NCI-H82 (cell line): ENCODE measurements around the gene CNNM2.
"Not testable (repeated sequence)": the region's sequence is repeated elsewhere in the genome, so short reads cannot be mapped to it uniquely, and the experiment has no call there.

Source experiments
- DNase-seq: peaks from one replicate; lab custom pipeline; 2025; lab: John Stamatoyannopoulos, UW

CNNM2 gene

GRCh38 chr10:102926842-102927241 lies 8.7 kb downstream of the CNNM2 start:
- no peak for DNase-seq

DNA sequence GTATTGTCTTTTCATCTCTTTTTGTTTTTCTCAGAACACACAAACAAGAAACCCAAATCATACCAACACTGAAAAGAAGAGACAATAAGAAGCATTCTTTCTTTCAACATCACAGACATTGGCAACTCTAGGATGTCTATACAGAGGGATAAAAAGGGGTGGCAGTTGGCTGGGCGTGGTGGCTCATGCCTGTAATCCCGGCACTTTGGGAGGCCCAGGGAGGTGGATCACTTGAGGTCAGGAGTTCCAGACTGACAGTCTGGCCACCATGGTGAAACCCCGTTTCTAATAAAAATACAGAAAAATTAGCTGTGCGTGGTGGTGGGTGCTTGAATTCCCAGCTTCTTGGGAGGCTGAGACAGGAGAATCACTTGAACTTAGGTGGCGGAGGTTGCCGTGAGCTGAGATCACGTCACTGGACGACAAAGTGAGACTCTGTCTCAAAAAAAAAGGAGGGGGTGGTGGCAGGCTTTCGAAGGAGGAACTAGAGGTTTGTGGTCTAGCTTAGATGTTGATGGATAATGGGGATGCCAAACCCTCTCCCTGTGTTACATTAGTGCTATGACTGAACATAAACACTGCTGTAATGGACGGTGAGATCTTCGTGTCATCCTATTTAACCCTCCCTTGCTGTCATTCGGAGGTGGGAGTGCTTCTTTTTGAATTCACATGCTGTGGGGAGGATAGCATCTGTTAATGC lies 9.4 kb downstream of the CNNM2 start:
- no peak for DNase-seq

- DNase-seq: not testable (repeated sequence)
These were observed 10.3 kb downstream of the CNNM2 start for GRCh38 chr10:102928442-102928841.

DNA sequence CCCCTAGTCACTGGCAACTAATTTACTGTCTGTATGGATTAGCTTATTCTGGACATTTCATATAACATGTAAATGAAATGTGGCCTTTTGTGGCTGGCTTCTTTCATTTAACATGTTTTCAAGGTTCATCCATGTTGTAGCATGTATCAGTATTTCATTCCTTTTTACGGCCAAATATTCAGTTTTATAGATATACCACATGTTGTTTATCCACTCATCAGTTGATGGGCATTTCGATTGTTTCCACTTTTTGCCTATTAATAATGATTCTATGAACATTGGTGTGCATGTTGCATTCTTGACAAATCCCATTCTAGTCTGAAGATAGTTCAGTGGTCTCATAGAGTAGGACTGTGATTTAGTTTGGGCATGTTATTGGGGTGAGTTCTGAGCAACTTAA lies 12.6 kb downstream of the CNNM2 start:
- no peak for DNase-seq

DNA sequence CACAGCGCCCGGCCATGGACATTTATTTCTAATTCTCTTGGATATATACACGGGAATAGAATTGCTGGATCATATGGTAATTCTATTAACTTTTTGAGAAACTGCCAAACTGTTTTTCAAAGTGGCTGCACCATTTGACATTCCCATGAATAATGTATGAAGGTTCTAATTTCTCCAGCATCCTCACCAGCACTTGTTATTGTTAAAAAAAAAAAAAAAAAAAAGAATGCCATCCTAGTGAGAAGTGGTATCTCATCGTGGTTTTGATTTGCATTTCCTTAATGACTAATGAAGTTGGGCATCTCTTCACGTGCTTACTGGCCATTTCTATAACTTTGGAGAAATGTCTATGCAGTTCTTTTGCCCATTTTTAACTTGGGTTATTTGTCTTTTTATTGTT lies 13.5 kb downstream of the CNNM2 start:
- DNase-seq: no peak

GRCh38 chr10:102935505-102935904 lies 17.4 kb downstream of the CNNM2 start:
- DNase-seq: no peak

- no peak for DNase-seq
These were observed 18.0 kb downstream of the CNNM2 start for GRCh38 chr10:102935939-102936605.

DNA sequence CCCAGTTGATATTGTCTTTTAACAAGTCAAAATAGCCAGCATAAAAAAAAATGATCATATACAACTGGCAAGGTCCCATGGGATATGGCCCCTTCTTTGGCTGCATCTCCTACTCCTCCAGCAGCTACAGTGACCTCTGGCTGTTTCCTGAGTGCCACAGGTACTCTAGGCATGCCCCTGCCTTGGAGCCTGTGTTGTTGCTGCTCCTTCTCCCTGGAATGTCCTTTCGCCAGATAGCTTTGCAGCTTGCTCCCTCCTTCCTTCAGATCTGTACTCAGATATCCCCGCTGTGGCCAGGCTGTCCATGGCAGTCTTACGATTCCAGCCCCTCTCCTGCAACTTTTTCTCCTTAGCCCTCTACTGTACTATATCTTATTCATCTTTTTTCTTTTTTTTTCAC lies 23.3 kb downstream of the CNNM2 start:
- DNase-seq: no peak

- no peak for DNase-seq
These were observed 27.4 kb downstream of the CNNM2 start for GRCh38 chr10:102945449-102945848.

GRCh38 chr10:102945962-102946361 lies 27.9 kb downstream of the CNNM2 start:
- DNase-seq: no peak

DNA sequence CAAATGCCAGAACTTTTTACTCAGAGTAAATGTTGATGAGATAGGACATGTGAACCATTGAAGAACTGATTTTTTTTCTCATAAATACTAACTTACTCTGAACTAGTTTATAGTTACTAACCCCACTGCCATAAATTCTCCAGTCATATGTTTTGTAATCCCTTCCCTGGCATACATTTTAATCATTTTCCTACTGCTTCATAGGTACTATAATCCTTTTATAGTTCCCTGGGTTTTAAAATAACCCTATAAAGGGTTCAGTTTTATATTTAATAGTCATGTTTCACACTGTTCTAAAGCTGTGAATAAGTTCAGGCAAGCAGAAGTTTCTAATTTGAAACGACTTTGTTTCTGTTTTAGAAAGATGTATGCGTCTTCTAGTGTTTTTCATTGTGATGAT lies 28.9 kb downstream of the CNNM2 start:
- no peak for DNase-seq

GRCh38 chr10:102948176-102948575 lies 30.1 kb downstream of the CNNM2 start:
- no peak for DNase-seq

DNA sequence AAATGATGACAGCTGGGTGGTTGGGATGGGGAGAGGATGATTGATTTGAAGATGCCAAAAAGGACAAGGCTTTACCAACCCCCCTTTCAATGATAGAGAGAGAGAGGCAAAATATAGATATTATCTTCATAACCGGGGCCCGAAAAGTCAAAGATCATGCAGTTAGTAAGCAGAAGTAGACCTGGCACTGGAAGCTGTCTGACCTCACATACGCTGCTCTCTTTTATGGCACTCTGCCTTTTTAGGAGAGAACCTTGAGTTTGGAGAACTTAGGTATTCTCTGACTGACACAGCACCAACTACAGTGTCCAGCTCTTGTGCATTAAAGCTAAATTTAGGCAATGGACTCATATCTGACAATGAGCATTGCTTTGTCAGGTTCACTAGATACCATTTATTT lies 30.7 kb downstream of the CNNM2 start:
- DNase-seq: no peak

GRCh38 chr10:102949916-102950315 lies 31.8 kb downstream of the CNNM2 start:
- no peak for DNase-seq

DNA sequence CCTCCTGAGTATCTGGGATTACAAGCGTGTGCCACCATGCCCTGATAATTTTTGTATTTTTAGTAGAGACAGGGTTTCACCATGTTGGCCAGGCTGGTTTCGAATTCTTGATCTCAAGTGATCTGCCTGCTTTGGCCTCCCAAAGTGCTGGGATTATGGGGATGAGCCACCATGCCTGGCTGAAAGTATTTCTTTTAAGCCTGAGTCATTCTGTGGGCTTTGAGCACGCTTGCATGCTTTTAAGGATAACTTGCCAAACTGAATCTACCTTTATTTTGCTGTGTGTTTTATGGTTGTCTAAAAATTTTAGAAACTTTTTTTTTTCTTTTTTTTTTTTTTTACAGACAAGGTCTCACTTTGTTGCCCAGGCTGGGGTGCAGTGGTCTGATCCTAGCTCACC lies 33.2 kb downstream of the CNNM2 start:
- DNase-seq: no peak

DNA sequence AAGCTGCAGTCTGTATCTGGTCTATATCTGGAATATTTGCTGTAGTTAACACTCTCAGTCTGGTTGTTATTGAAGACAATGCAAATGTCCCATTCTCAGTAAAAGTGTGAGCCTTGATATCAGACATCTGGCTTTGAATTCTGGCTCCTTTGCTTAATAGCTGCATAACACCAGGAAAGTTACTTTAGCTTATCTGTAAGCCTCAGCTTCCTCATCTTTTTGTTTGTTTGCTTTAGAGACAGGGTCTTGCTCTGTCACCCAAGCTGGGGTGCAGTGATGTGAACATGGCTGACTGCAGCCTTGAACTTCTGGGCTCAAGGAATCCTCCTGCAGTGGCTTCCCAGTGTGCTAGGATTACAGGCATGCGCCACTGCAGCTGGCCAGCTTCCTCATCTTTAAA lies 41.3 kb downstream of the CNNM2 start:
- DNase-seq: no peak

DNA sequence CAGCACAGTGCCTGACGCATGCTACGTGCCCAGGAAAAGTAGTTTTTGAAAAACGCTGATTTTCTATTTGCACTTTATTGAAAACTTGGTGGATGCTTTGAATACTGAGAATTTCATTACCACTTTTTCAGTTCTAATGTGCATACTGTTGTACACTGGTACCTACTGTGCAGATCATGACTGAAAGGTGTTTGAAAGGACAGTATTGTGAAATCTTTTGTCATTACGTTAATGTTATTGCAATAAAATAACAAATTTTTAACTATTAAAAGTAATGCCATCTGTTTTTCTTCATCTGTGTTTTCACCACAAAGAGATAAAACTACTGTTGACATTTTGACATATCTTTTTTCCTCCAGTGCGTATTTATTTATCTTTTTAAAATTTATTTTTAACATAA lies 42.1 kb downstream of the CNNM2 start:
- no peak for DNase-seq

DNA sequence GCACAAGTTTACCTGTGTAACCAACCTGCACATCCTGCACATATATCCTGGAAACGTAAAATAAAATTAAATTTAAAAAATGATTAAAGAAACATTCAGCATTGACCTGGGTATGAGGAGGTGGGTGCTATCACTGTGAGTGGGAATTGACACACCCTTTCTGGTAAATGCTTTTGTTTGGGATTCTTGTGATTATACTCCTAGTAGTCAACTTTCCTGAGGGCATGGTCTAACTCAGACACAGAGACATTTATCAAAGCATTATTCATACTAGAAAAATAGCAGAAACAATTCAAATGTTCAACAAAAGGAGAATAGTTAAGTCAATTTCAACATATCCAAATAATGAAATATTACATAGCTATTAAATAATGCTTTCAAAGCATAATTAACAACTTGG lies 44.2 kb downstream of the CNNM2 start:
- DNase-seq: no peak

DNA sequence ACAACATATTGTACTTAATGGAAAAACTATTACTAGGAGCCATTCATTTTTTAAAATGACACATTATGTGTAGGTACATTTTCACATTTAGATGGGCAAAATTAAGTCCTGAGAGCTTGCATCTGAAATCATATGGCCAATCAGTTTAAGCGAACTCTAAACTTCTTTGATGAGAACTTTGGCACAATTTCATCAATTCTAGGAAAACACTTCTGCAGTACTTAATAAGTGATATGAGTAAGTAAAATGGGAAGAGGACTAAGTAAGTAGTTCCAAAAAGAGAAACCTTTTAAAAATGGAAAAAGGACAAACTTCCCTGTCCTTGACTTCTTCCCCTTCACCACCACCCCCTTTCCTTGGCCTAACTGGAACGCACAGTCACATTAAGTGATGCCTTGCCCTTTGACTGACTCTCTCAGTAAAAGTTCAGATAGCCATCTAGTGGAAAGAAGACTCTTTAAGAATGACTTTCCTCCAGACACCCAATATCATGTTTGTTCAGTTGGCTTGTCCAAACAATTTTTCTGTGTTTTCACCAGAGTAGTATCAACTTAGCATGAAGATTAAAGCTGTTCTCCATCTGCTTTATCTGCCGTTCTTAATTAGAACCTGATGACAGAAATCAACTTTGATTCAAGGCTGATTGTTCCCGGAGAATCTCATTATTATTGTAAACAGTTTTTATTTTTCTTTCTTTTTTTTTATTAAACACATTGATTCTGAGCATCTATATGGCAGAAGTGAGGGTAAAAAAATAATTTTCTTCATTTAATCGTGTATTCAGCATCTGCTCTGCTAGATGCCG lies 45.1 kb downstream of the CNNM2 start:
- DNase-seq: no peak

DNA sequence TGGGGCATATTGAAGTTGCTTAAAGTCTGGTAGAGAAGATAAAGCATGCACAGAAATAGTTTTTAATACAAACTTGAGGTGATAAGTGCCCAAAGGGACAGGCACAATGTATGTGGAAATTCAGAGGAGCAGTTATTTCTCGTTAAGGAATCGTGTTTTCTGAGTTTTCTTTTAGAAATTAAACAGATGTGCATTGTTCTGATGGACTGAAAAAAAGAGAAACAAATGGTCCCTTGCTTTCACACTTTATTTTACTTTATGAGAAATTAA lies 45.6 kb downstream of the CNNM2 start:
- no peak for DNase-seq

- DNase-seq: not testable (repeated sequence)
These were observed 46.0 kb downstream of the CNNM2 start for GRCh38 chr10:102964064-102964463.

- no peak for DNase-seq
These were observed 46.6 kb downstream of the CNNM2 start for GRCh38 chr10:102964713-102965112.

- no peak for DNase-seq
These were observed 47.3 kb downstream of the CNNM2 start for GRCh38 chr10:102965311-102965851.
